Heart left ventricle (tissue), 13 donors: ENCODE measurements around the gene RNF217.

Experiments
- POLR2A ChIP-seq, 2 donors: fragments of 450-650 bp; IDR thresholded peaks; one replicate each; pipeline ENCODE4 v1.6.1; 2017; ENCODE audit warnings: antibody characterized with exemption in 2 of 2, mild to moderate bottlenecking in 2 of 2, moderate library complexity in 2 of 2
- TF ChIP-seq, protein P1 (sequence below), 12 donors: fragments of 200-600 bp; sonication (generic) in 4 of 12; IDR thresholded peaks; one replicate each; pipeline versions ENCODE4 v1.5.0 to v1.8.0; 2018 to 2022; ENCODE audit warnings: antibody characterized with exemption in 12 of 12, mild to moderate bottlenecking in 5 of 12
- donor health status: ischemic (EF 13 %, LVEDD 7.1; RV severe dilation, severe dysfunction).
- donor health status: DM: no; HTN: yes; CAD: no.
- donor health status: DM: no; HTN: no; CAD: no.
- donor health status: ischemic (EF 25% LVEDD 6.9; RV normal size, moderate dysfunction).
- donor health status: ischemic (EF 25% LVEDD 5.7; RV mildly dilated, moderate dysfunction).
- donor health status: ischemic (EF 35%, LVEDD 5.7; RV mildly dilated, moderate dysfunction).
- donor health status: nonischemic (EF 11% LVEDD 7.7; RV severe dilation, severe dysfunction).
- donor health status: DM: yes; HTN: yes; CAD: no.
- donor health status: PGD.
- donor health status: ischemic (EF 29% LVEDD 5.4; RV normal size, mild dysfunction).
- donor health status: nonischemic (EF 23%, LVEDD 6.1; RV moderate dilation, normal function).

GRCh38 chr6:124958149-124958548, 4.1 kb upstream of the RNF217 start:
- TF ChIP-seq POLR2A (IDR thresholded peaks at IDR 0.05) = no peak
- TF ChIP-seq, protein P1, sequence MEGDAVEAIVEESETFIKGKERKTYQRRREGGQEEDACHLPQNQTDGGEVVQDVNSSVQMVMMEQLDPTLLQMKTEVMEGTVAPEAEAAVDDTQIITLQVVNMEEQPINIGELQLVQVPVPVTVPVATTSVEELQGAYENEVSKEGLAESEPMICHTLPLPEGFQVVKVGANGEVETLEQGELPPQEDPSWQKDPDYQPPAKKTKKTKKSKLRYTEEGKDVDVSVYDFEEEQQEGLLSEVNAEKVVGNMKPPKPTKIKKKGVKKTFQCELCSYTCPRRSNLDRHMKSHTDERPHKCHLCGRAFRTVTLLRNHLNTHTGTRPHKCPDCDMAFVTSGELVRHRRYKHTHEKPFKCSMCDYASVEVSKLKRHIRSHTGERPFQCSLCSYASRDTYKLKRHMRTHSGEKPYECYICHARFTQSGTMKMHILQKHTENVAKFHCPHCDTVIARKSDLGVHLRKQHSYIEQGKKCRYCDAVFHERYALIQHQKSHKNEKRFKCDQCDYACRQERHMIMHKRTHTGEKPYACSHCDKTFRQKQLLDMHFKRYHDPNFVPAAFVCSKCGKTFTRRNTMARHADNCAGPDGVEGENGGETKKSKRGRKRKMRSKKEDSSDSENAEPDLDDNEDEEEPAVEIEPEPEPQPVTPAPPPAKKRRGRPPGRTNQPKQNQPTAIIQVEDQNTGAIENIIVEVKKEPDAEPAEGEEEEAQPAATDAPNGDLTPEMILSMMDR (IDR thresholded peaks at IDR 0.05) = no peak
